ENCODE measurements around the gene AVPR2.

The AVPR2 gene

GRCh38 chrX:153921070-153921469 lies 16.6 kb downstream of the AVPR2 start:
- DNase-seq, result no peak

- no peak for DNase-seq
These were observed 17.3 kb downstream of the AVPR2 start for GRCh38 chrX:153921511-153922446.

GRCh38 chrX:153922932-153923857 lies 18.7 kb downstream of the AVPR2 start:
- peak; percentile 45 for DNase-seq

GRCh38 chrX:153924149-153924861 lies 19.8 kb downstream of the AVPR2 start:
- no peak for DNase-seq

- no peak for DNase-seq
These were observed 20.9 kb downstream of the AVPR2 start for GRCh38 chrX:153925387-153925738.

- DNase-seq, result no peak
These were observed 21.5 kb downstream of the AVPR2 start, which contains the start of gene ARHGAP4 for GRCh38 chrX:153925739-153926551. ARHGAP4 (minus strand) TSS chrX:153926264; CDS start chrX:153926202, 62 bp downstream.

- DNase-seq, result no peak
These were observed 22.0 kb downstream of the AVPR2 start for GRCh38 chrX:153926552-153926857.

GRCh38 chrX:153926858-153927671 lies 22.6 kb downstream of the AVPR2 start:
- DNase-seq, result no peak

- DNase-seq, result no peak
These were observed 23.1 kb downstream of the AVPR2 start for GRCh38 chrX:153927672-153927921.

- peak; percentile 96 for DNase-seq
These were observed 23.7 kb downstream of the AVPR2 start for GRCh38 chrX:153927922-153928760.

- DNase-seq, result no peak
These were observed 24.4 kb downstream of the AVPR2 start for GRCh38 chrX:153928846-153929245.

GRCh38 chrX:153929576-153929975 lies 25.1 kb downstream of the AVPR2 start:
- no peak for DNase-seq

GRCh38 chrX:153930011-153930910 lies 25.8 kb downstream of the AVPR2 start:
- no peak for DNase-seq

GRCh38 chrX:153931151-153931550 lies 26.7 kb downstream of the AVPR2 start:
- DNase-seq, result no peak

GRCh38 chrX:153931748-153932147 lies 27.3 kb downstream of the AVPR2 start:
- DNase-seq, result no peak

GRCh38 chrX:153932220-153932915 lies 27.9 kb downstream of the AVPR2 start:
- no peak for DNase-seq

GRCh38 chrX:153933748-153934147 lies 29.3 kb downstream of the AVPR2 start:
- peak; percentile 41 for DNase-seq

GRCh38 chrX:153934148-153934761 lies 29.8 kb downstream of the AVPR2 start:
- DNase-seq, result no peak
